Suprapubic skin (tissue), 4 donors: ENCODE results near the gene CTDSP2.

Experiments
- CTCF ChIP-seq, 2 donors: fragments of 200-600 bp in 1 of 2; fragments of 450-650 bp in 1 of 2; sonication (generic) in 1 of 2; IDR thresholded peaks; one replicate each; pipeline ENCODE4 v1.5.1; 2016 to 2019; ENCODE audit warnings: antibody characterized with exemption in 2 of 2, mild to moderate bottlenecking in 1 of 2, moderate library complexity in 1 of 2
- POLR2A ChIP-seq, 2 donors: fragments of 450-650 bp; IDR thresholded peaks; one replicate each; pipeline ENCODE4 v1.6.1; 2017; ENCODE audit warnings: antibody characterized with exemption in 2 of 2, mild to moderate bottlenecking in 2 of 2, moderate library complexity in 2 of 2
- POLR2AphosphoS5 ChIP-seq, 3 donors: sonication (generic); formaldehyde crosslinking; IDR thresholded peaks; one replicate each; pipeline ENCODE4 v1.6.1; 2017; ENCODE audit warnings: antibody characterized with exemption in 3 of 3

- TF ChIP-seq CTCF (IDR thresholded peaks at IDR 0.05), result no peak
- no peak for TF ChIP-seq POLR2AphosphoS5 (IDR thresholded peaks at IDR 0.05)
- no peak for TF ChIP-seq POLR2A (IDR thresholded peaks at IDR 0.05)
These were observed 45.9 kb upstream of the CTDSP2 start for GRCh38 chr12:57892232-57892972.
